SIG-M5 (cell line): ENCODE results near the gene TMEM217.
A peak's percentile ranks its signal among the peaks of the same experiment; 100 is the strongest.
"Not testable (repeated sequence)": the region's sequence is repeated elsewhere in the genome, so short reads cannot be mapped to it uniquely, and the experiment has no call there.

Experiments
- DNase-seq: peaks from one replicate; lab custom pipeline; 2025; lab: John Stamatoyannopoulos, UW

Gene TMEM217

GRCh38 chr6:37257634-37258404 lies at the start of gene TMEM217, which contains the start of gene TBC1D22B:
Gene TMEM217 (minus strand): TSS chr6:37258144. CDS start chr6:37219030, 39,114 bp downstream.
Gene TBC1D22B (plus strand): TSS chr6:37257772. CDS start chr6:37257918, 146 bp downstream.
- peak; percentile 37 for DNase-seq

- DNase-seq, result not testable (repeated sequence)
Observed at GRCh38 chr6:37307484-37307883, 49.5 kb upstream of the TMEM217 start.

GRCh38 chr6:37306624-37307222 lies 48.8 kb upstream of the TMEM217 start:
- DNase-seq, result no peak

- DNase-seq, result no peak
Observed at GRCh38 chr6:37305841-37306425, 48.0 kb upstream of the TMEM217 start.

GRCh38 chr6:37304766-37305165 lies 46.8 kb upstream of the TMEM217 start:
- DNase-seq, result no peak

- DNase-seq, result no peak
Observed at GRCh38 chr6:37303891-37304503, 46.1 kb upstream of the TMEM217 start.

- no peak for DNase-seq
Observed at GRCh38 chr6:37303091-37303660, 45.2 kb upstream of the TMEM217 start.

- no peak for DNase-seq
Observed at GRCh38 chr6:37302086-37302686, 44.2 kb upstream of the TMEM217 start.

GRCh38 chr6:37299990-37300389 lies 42.0 kb upstream of the TMEM217 start:
- DNase-seq, result no peak

- no peak for DNase-seq
Observed at GRCh38 chr6:37298958-37299357, 41.0 kb upstream of the TMEM217 start.

GRCh38 chr6:37297637-37298036 lies 39.7 kb upstream of the TMEM217 start:
- DNase-seq, result not testable (repeated sequence)

- DNase-seq, result no peak
Observed at GRCh38 chr6:37293426-37293825, 35.5 kb upstream of the TMEM217 start.

- no peak for DNase-seq
Observed at GRCh38 chr6:37289931-37290330, 32.0 kb upstream of the TMEM217 start.

GRCh38 chr6:37288247-37288646 lies 30.3 kb upstream of the TMEM217 start:
- no peak for DNase-seq

- no peak for DNase-seq
Observed at GRCh38 chr6:37287519-37288157, 29.7 kb upstream of the TMEM217 start.

GRCh38 chr6:37285861-37286311 lies 27.9 kb upstream of the TMEM217 start:
- DNase-seq, result no peak

- no peak for DNase-seq
Observed at GRCh38 chr6:37284781-37285180, 26.8 kb upstream of the TMEM217 start.

GRCh38 chr6:37283671-37284151 lies 25.8 kb upstream of the TMEM217 start:
- no peak for DNase-seq

GRCh38 chr6:37283268-37283667 lies 25.3 kb upstream of the TMEM217 start:
- no peak for DNase-seq

GRCh38 chr6:37282371-37282770 lies 24.4 kb upstream of the TMEM217 start:
- no peak for DNase-seq
